Caco-2 (cell line): ENCODE results near the gene PKHD1. TPM values are rescaled to one million over a fixed set of nuclear protein-coding genes. Genes with fewer than 3 reads are reported as not detected.

Experiments used
- BruUV-seq: library from RNA; stranded (reverse); fragments of 400-500 nt; replicated peaks from 2 replicates; lab custom pipeline; 2021; lab: Mats Ljungman, UMichigan
- CTCF ChIA-PET: fragments of 300-600 bp; sonication (Branson Sonifier 250); formaldehyde crosslinking; loops from one replicate; lab custom pipeline; 2022; ENCODE audit warnings: antibody characterized with exemption; lab: Charles Lee
- POLR2A ChIA-PET: fragments of 300-600 bp; sonication (Branson Sonifier 250); formaldehyde crosslinking; loops from one replicate; lab custom pipeline; 2022; ENCODE audit warnings: antibody characterized with exemption; lab: Charles Lee
- DNase-seq, 2 experiments: peaks; one replicate each; pipeline versions ENCODE4 v3.0.0 to v3.0.0-alpha.2; 2020 to 2022
- H3K27me3 ChIP-seq: replicated peaks from 2 replicates; pipeline ENCODE4 v1.6.0; 2011; ENCODE audit warnings: low read length; ENCODE audit not compliant: control insufficient read depth, insufficient read depth
- H3K36me3 ChIP-seq: 2 replicates; pipeline ENCODE4 v1.5.1; 2011; ENCODE audit warnings: low read length; ENCODE audit not compliant: control insufficient read depth, insufficient read depth
- H3K4me1 ChIP-seq: fragments of 250-450 bp; sonication (Bioruptor Pico); 2 replicates; pipeline ENCODE4 v1.5.1; 2020; ENCODE audit warnings: mild to moderate bottlenecking
- H3K4me3 ChIP-seq: 2 replicates; pipeline ENCODE4 v1.5.1; 2011; ENCODE audit warnings: low read depth, mild to moderate bottlenecking, control low read depth, low read length
- H3K9me3 ChIP-seq: fragments of 250-450 bp; sonication (Bioruptor Pico); 2 replicates; pipeline ENCODE4 v1.5.1; 2020; ENCODE audit warnings: mild to moderate bottlenecking, moderate library complexity
- H3K27ac Mint-ChIP-seq: one replicate; pipeline ENCODE4 v1.8.0; 2022; ENCODE audit warnings: mixed read lengths; ENCODE audit not compliant: unreplicated experiment
- H3K27me3 Mint-ChIP-seq: one replicate; pipeline ENCODE4 v1.8.0; 2022; ENCODE audit warnings: mixed read lengths; ENCODE audit not compliant: insufficient read depth, unreplicated experiment
- H3K36me3 Mint-ChIP-seq: one replicate; pipeline ENCODE4 v1.8.0; 2022; ENCODE audit warnings: mild to moderate bottlenecking, mixed read lengths; ENCODE audit not compliant: insufficient read depth, unreplicated experiment
- H3K4me1 Mint-ChIP-seq: one replicate; pipeline ENCODE4 v1.8.0; 2022; ENCODE audit warnings: low read depth, mixed read lengths; ENCODE audit not compliant: unreplicated experiment
- H3K4me3 Mint-ChIP-seq: one replicate; pipeline ENCODE4 v1.8.0; 2022; ENCODE audit warnings: mild to moderate bottlenecking, moderate library complexity, mixed read lengths; ENCODE audit not compliant: unreplicated experiment
- H3K9me3 Mint-ChIP-seq: one replicate; pipeline ENCODE4 v1.8.0; 2022; ENCODE audit warnings: mixed read lengths; ENCODE audit not compliant: unreplicated experiment
- intact Hi-C: fragments of 100-400 bp; cut with micrococcal nuclease; formaldehyde crosslinking; loops from one replicate; pipeline ENCODE4 v1.10.0; 2022; ENCODE audit not compliant: unreplicated experiment
- total RNA-seq: library from RNA; stranded (reverse); gene quantifications from 2 replicates; pipeline ENCODE4 v1.2.3, GENCODE V29; 2022
- TF ChIP-seq, protein P1 (sequence below), 2 experiments: fragments of 200-600 bp in 1 of 2; IDR thresholded peaks; 1 replicate in 1 of 2; 2 replicates in 1 of 2; pipeline versions ENCODE4 v1.5.1 to v1.8.0; 2011 to 2022; ENCODE audit warnings: antibody characterized with exemption in 1 of 2, control low read depth in 1 of 2, inconsistent platforms in 1 of 2, low read depth in 1 of 2, low read length in 1 of 2, mild to moderate bottlenecking in 1 of 2, moderate library complexity in 1 of 2; ENCODE audit not compliant: insufficient read depth in 1 of 2, severe bottlenecking in 1 of 2, unreplicated experiment in 1 of 2

Gene PKHD1
- total RNA-seq, 1 experiment from 2014 or later: 3.3 TPM

DNA sequence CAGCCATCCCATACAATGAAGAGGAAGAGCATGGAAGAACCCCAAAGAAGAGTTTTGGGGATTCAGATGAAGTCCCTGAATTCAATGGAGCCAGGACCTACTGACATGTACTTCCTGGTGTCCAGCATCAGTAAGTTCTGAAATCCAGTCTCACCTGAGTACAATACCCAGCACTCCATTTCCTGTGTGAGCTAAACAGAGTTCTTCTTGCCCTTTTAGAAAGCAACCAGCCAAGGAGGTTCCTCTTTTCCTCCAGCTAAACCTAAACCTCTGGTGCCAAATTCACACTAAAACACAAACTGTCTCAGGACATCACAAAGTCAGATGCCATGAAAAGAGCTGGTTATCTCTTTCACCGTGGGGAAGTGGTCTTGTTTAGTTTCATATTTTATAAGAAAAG, 71.5 kb downstream of the PKHD1 start:
- Histone ChIP-seq H3K4me1 (peaks cover 15% of the 10 kb centered on the region), H3K9me3 (no peaks in the 10 kb centered on the region), H3K27me3 (no peaks in the 10 kb centered on the region), H3K4me3 (no peak overlapping the region), H3K36me3 (no peaks in the 10 kb centered on the region)
- no peaks in the 10 kb centered on the region for H3K36me3 Mint-ChIP-seq
- no peaks in the 10 kb centered on the region for H3K9me3 Mint-ChIP-seq
- peaks cover 12% of the 10 kb centered on the region for H3K4me1 Mint-ChIP-seq
- ChIA-PET POLR2A (no interaction called here), CTCF (interaction anchor here (0.7 kb wide), 1 partner anchor 297 kb away, joined by 6 read pairs; no protein-coding TSS in a partner anchor)
- intact Hi-C loops: no loop called here
- BruUV-seq: no TSS peak
- DNase-seq: no peak
- no peak overlapping the region for H3K4me3 Mint-ChIP-seq
- TF ChIP-seq, protein P1, sequence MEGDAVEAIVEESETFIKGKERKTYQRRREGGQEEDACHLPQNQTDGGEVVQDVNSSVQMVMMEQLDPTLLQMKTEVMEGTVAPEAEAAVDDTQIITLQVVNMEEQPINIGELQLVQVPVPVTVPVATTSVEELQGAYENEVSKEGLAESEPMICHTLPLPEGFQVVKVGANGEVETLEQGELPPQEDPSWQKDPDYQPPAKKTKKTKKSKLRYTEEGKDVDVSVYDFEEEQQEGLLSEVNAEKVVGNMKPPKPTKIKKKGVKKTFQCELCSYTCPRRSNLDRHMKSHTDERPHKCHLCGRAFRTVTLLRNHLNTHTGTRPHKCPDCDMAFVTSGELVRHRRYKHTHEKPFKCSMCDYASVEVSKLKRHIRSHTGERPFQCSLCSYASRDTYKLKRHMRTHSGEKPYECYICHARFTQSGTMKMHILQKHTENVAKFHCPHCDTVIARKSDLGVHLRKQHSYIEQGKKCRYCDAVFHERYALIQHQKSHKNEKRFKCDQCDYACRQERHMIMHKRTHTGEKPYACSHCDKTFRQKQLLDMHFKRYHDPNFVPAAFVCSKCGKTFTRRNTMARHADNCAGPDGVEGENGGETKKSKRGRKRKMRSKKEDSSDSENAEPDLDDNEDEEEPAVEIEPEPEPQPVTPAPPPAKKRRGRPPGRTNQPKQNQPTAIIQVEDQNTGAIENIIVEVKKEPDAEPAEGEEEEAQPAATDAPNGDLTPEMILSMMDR (IDR thresholded peaks at IDR 0.05; ENCODE audit: insufficient read depth in 1 of 2, low read depth in 1 of 2, low read length in 1 of 2, severe bottlenecking in 1 of 2, unreplicated experiment in 1 of 2): no peak
- no peaks in the 10 kb centered on the region for H3K27me3 Mint-ChIP-seq
- no peak overlapping the region for H3K27ac Mint-ChIP-seq

DNA sequence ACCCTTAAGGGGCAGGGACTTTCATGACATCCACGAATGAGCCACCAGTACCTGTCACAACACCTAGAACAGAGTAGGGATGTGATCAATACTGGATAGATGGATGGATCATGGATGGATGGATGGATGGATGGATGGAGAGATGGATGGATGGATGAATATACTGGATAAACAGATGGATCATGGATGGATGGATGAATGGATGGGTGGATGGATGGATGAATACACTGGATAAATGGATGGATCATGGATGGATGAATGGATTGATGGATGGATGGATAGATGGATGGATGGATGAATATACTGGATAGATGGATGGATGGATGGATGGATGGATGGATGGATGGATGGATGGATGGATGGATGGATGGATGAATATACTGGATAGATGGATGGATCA, 73.0 kb downstream of the PKHD1 start:
- no TSS peak for BruUV-seq
- H3K27me3 Mint-ChIP-seq: no peaks in the 10 kb centered on the region

DNA sequence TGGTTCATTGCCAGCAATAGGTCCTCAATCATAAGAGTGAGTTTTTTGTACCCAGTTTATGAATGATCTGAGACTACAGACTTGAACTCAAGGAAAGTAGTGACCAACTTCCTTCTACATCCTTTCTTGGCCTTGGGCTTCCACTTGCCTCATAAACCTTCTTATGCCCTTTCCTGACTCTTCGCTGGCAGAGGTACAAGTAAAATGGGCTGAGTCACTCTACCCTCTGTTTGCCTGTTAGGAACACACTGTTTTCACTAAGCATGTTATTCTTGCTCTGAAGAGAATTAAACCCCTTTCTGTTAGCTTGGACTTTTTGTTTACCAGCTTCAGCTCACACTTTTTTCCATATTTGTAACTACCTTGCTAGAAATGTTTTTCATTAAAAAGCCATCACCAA, 74.4 kb downstream of the PKHD1 start:
- CTCF ChIA-PET: no interaction called here

More for the DNA sequence above, 73.0 kb downstream of the PKHD1 start:
- H3K9me3 ChIP-seq: no peaks in the 10 kb centered on the region
- H3K9me3 Mint-ChIP-seq: no peaks in the 10 kb centered on the region
- ChIA-PET CTCF (no interaction called here), POLR2A (no interaction called here)
- peaks cover 5% of the 10 kb centered on the region; the same call in 1 of the 2 replicates for H3K4me1 ChIP-seq
- no peaks in the 10 kb centered on the region for H3K36me3 Mint-ChIP-seq
- H3K4me3 ChIP-seq: no peak overlapping the region
- no peak overlapping the region for H3K4me3 Mint-ChIP-seq
- H3K4me1 Mint-ChIP-seq: peaks cover 4% of the 10 kb centered on the region
- DNase-seq: no peak
- no peaks in the 10 kb centered on the region for H3K27me3 ChIP-seq
- H3K36me3 ChIP-seq: no peaks in the 10 kb centered on the region
- no peak overlapping the region for H3K27ac Mint-ChIP-seq
- intact Hi-C loops: no loop called here
- TF ChIP-seq, protein P1 (IDR thresholded peaks at IDR 0.05; ENCODE audit: insufficient read depth in 1 of 2, low read depth in 1 of 2, low read length in 1 of 2, severe bottlenecking in 1 of 2, unreplicated experiment in 1 of 2): no peak

More for the DNA sequence above, 74.4 kb downstream of the PKHD1 start:
- Mint-ChIP-seq H3K4me1 (no peaks in the 10 kb centered on the region), H3K36me3 (no peaks in the 10 kb centered on the region), H3K4me3 (no peak overlapping the region), H3K9me3 (no peaks in the 10 kb centered on the region), H3K27ac (no peak overlapping the region), H3K27me3 (no peaks in the 10 kb centered on the region)
- TF ChIP-seq, protein P1 (IDR thresholded peaks at IDR 0.05; ENCODE audit: insufficient read depth in 1 of 2, low read depth in 1 of 2, low read length in 1 of 2, severe bottlenecking in 1 of 2, unreplicated experiment in 1 of 2): no peak
- no peak for DNase-seq
- POLR2A ChIA-PET: no interaction called here
- no peak overlapping the region for H3K4me3 ChIP-seq
- no TSS peak for BruUV-seq
- intact Hi-C loops: no loop called here
- no peaks in the 10 kb centered on the region for H3K9me3 ChIP-seq
- H3K27me3 ChIP-seq: no peaks in the 10 kb centered on the region
- no peaks in the 10 kb centered on the region for H3K4me1 ChIP-seq
- H3K36me3 ChIP-seq: no peaks in the 10 kb centered on the region
